IgD-negative memory B cell (primary cell): ENCODE measurements around the gene ZNF536. TPM values are rescaled to one million over a fixed set of nuclear protein-coding genes. Genes with fewer than 3 reads are reported as not detected.

Experiments
- H3K27ac Mint-ChIP-seq, 3 donors: one replicate each; pipeline ENCODE4 v1.8.0; 2020 to 2022; ENCODE audit warnings: mild to moderate bottlenecking in 3 of 3, mixed read lengths in 3 of 3, moderate library complexity in 1 of 3
- H3K27me3 Mint-ChIP-seq: one replicate; pipeline ENCODE4 v1.8.0; 2021; ENCODE audit warnings: mixed read lengths
- H3K36me3 Mint-ChIP-seq: one replicate; pipeline ENCODE4 v1.8.0; 2020; ENCODE audit warnings: mild to moderate bottlenecking, mixed read lengths
- H3K4me1 Mint-ChIP-seq, 3 donors: one replicate each; pipeline ENCODE4 v1.8.0; 2020 to 2022; ENCODE audit warnings: mixed read lengths in 3 of 3, mild to moderate bottlenecking in 1 of 3
- H3K4me3 Mint-ChIP-seq, 4 donors: one replicate each; pipeline ENCODE4 v1.8.0; 2020 to 2022; ENCODE audit warnings: mild to moderate bottlenecking in 4 of 4, mixed read lengths in 4 of 4, moderate library complexity in 3 of 4
- H3K9me3 Mint-ChIP-seq, 3 donors: one replicate each; pipeline ENCODE4 v1.8.0; 2020 to 2021; ENCODE audit warnings: mixed read lengths in 3 of 3, mild to moderate bottlenecking in 1 of 3
- polyA plus RNA-seq: library from polyadenylated mRNA; unstranded; fragments of 300-500 nt; fragmentation: Illumina TruSeq; gene quantifications from one replicate; pipeline ENCODE4 v1.2.3, GENCODE V29; 2021

Gene ZNF536
- polyA plus RNA-seq, 1 donor from 2014 or later = not detected

DNA sequence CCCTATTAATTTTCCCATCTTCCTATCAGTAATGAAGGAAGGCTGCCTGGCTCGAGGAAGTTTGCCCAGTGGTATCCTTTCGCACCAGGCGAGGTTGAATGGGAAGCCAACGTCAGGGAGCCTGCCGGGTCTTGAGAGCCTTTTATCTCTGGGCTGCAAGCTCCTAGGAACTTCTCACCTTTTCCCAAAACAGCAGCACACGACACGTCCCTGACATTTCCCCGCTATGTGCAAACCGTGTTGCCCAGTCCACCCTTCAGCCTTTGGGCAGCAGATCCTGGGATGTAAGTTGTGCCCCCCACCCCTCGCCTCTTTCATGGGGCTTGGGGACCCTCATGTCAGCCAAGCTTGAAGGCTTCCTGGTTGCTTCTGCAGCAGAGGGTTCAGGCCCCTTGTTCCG, 179.1 kb downstream of the ZNF536 start:
- Mint-ChIP-seq H3K4me3 (no peak overlapping the region), H3K36me3 (no peaks in the 10 kb centered on the region), H3K27me3 (peaks cover 2% of the 10 kb centered on the region), H3K4me1 (no peaks in the 10 kb centered on the region), H3K9me3 (peaks cover 0 to 6% (median 0%) of the 10 kb centered on the region in 3 donors), H3K27ac (no peak overlapping the region)

DNA sequence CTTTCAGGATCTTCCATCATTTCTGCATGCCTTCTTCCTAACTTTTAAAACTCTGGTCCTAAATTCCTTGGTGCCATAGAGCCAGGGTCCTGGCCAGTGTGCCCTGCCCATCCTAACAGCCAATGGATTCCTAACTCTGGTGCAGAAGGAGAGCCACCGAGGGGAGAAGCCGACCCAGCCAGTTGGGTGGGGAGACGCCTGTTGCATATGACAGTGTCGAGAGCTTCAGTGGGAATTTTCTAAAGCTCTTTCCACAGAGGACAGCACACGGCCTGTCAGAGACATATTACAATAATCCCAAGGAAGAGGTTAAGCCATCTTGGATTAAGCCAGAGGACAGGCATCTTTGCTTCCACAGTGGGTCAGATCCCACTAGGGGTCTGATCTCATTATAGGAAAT, 180.4 kb downstream of the ZNF536 start:
- Mint-ChIP-seq H3K27me3 (peaks cover 2% of the 10 kb centered on the region), H3K27ac (no peak overlapping the region), H3K4me1 (no peaks in the 10 kb centered on the region), H3K36me3 (no peaks in the 10 kb centered on the region), H3K9me3 (peaks cover 0 to 4% (median 0%) of the 10 kb centered on the region in 3 donors), H3K4me3 (no peak overlapping the region)

DNA sequence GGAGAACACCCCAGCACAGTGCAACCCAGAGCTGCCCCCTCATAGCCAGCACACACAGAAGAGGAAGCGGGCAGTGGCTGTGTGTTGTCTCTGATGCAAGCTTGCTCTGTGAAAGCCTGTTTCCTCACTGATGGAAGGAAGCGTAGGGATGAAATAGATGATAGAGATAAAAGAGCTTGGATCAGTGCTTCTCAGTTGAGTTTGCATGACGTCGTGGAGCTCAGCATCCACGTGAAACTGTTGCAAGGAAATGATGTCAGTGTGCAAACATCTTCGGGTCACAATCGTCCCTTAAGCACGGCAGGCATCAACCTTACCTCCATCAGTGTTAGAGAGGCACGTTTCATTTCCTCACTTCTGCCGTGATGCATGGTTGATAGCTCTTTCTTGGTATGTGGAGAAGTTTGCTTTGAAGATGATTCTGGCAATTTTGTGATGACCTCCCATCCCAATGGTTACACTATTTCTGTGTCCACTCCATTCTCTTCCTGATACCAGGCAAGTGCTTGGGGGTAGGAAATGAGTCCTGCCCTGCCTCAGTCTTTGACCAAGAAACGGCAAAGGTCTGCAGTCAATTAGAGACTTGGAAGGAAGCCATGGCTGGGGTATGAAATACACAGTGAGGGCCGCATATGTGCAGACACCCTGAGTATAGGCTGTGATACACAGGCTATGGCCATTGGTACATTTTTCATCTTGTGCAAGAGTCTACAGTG, 183.0 kb downstream of the ZNF536 start:
- no peaks in the 10 kb centered on the region for H3K4me1 Mint-ChIP-seq
- no peak overlapping the region for H3K4me3 Mint-ChIP-seq
- no peaks in the 10 kb centered on the region for H3K36me3 Mint-ChIP-seq
- peaks cover 0 to 6% (median 2%) of the 10 kb centered on the region in 3 donors for H3K9me3 Mint-ChIP-seq
- no peak overlapping the region for H3K27ac Mint-ChIP-seq
- H3K27me3 Mint-ChIP-seq = peaks cover 2% of the 10 kb centered on the region

DNA sequence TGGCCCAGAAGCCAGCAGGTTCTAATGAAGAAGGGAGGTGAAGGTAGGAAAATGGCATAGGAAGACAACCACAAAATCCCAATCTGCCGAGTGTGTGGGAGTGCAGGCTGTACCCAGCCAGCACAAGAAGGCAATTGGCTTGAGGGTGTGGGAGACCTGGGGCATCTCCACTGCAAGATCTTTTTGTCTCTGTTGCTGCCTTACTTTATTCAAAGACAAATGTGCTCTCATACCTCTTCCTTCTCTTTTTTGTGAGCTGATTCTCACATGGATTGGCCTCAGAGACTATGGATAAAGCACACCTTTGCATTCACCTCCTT, 183.6 kb downstream of the ZNF536 start:
- Mint-ChIP-seq H3K9me3 (peaks cover 0 to 6% (median 2%) of the 10 kb centered on the region in 3 donors), H3K36me3 (no peaks in the 10 kb centered on the region), H3K27me3 (peaks cover 2% of the 10 kb centered on the region), H3K4me1 (no peaks in the 10 kb centered on the region), H3K4me3 (no peak overlapping the region), H3K27ac (no peak overlapping the region)

- H3K27me3 Mint-ChIP-seq = peaks cover 2% of the 10 kb centered on the region
- peaks cover 0 to 6% (median 2%) of the 10 kb centered on the region in 3 donors for H3K9me3 Mint-ChIP-seq
- no peak overlapping the region for H3K4me3 Mint-ChIP-seq
- H3K36me3 Mint-ChIP-seq = peaks cover under 1% of the 10 kb centered on the region
- H3K4me1 Mint-ChIP-seq = no peaks in the 10 kb centered on the region
- H3K27ac Mint-ChIP-seq = no peak overlapping the region
Measured at GRCh38 chr19:30556230-30556711, 184.1 kb downstream of the ZNF536 start.

- Mint-ChIP-seq H3K27ac (no peak overlapping the region), H3K4me3 (no peak overlapping the region), H3K4me1 (no peaks in the 10 kb centered on the region), H3K27me3 (peaks cover 2% of the 10 kb centered on the region), H3K36me3 (peaks cover 1% of the 10 kb centered on the region), H3K9me3 (peaks cover 0 to 6% (median 2%) of the 10 kb centered on the region in 3 donors)
Measured at GRCh38 chr19:30557212-30557611, 185.0 kb downstream of the ZNF536 start.

DNA sequence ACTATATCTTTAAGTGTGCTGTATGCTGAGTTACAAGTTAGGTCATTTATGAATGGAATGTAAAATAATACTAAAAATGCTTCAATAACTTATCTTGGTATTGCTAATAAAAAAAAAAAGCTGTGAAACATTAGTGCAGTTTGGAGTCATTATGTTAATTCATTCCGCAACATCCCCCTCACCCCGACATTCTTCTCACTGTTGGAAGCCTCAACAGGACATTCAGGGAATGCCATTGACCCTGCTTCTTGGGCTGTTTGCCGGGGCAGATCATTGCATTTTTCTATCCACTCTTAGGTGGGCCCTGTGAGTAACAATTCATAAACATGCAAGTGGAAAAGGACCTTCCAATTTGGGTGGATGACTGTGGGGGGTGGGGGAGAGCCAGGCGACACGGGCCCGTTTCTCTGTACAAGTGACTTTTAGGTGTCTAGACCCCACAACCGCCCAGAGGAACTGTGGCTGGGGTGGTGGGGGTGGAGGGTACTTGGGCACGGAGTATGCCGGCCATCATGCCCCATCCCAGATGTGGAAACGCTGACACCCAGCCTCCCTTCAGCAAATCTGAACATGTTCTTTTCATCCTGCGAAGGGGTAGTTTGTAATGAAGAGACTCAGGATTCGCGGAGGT, 185.9 kb downstream of the ZNF536 start:
- no peak overlapping the region for H3K4me3 Mint-ChIP-seq
- no peak overlapping the region for H3K27ac Mint-ChIP-seq
- peaks cover 2% of the 10 kb centered on the region for H3K27me3 Mint-ChIP-seq
- peaks cover 1% of the 10 kb centered on the region for H3K36me3 Mint-ChIP-seq
- no peaks in the 10 kb centered on the region for H3K4me1 Mint-ChIP-seq
- peaks cover 0 to 6% (median 2%) of the 10 kb centered on the region in 3 donors for H3K9me3 Mint-ChIP-seq

DNA sequence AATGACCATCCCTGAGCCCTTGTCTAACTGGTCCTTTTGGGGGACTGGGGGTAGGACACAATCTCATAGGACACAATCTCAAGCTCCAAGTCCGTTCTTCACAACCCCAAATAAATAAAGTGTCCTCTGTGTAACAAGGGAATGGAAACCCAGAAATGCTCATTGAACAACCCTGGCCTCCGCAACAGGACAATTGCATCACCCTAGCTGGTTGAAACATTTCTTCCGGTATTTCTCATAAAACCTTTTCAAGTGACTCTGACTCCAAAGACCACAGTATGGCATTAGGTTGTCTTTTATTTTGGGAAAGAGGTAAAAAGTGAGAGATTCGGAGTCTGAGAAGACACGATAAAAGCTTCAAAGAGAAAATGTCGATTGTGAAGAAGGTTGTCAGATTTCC, 186.6 kb downstream of the ZNF536 start:
- Mint-ChIP-seq H3K27me3 (peaks cover 2% of the 10 kb centered on the region), H3K9me3 (peaks cover 0 to 6% (median 0%) of the 10 kb centered on the region in 3 donors), H3K4me3 (no peak overlapping the region), H3K4me1 (peaks cover 0 to 2% (median 0%) of the 10 kb centered on the region in 3 donors), H3K36me3 (peaks cover 1% of the 10 kb centered on the region), H3K27ac (no peak overlapping the region)

GRCh38 chr19:30559446-30559845, 187.3 kb downstream of the ZNF536 start:
- H3K4me1 Mint-ChIP-seq = peaks cover 0 to 3% (median 0%) of the 10 kb centered on the region in 3 donors
- H3K9me3 Mint-ChIP-seq = peaks cover 0 to 6% (median 0%) of the 10 kb centered on the region in 3 donors
- H3K4me3 Mint-ChIP-seq = no peak overlapping the region
- H3K27ac Mint-ChIP-seq = no peak overlapping the region
- H3K36me3 Mint-ChIP-seq = peaks cover 1% of the 10 kb centered on the region
- peaks cover 2% of the 10 kb centered on the region for H3K27me3 Mint-ChIP-seq

DNA sequence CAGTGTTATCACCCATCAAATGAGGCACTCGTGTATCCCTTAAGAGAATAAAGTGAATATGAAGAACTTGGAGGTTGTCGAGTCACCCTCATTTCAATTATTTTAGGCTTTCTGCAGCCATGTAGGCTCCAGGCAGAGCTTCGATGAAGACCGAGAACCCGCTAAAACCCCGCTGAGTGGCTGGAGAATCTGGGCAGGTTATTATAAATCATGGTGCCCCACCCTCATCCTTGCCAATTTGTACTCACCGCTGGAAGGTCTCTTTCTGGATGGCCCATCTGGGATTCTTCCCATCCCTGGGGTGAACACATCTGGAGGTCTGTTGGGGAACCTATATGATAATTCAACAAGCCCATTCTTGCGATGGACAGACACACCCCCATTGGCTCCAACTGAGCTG, 190.8 kb downstream of the ZNF536 start:
- H3K36me3 Mint-ChIP-seq = peaks cover 1% of the 10 kb centered on the region
- no peak overlapping the region for H3K4me3 Mint-ChIP-seq
- H3K27ac Mint-ChIP-seq = no peak overlapping the region
- peaks cover 0 to 8% (median 2%) of the 10 kb centered on the region in 3 donors for H3K9me3 Mint-ChIP-seq
- H3K4me1 Mint-ChIP-seq = peaks cover 0 to 3% (median 0%) of the 10 kb centered on the region in 3 donors
- peaks cover 2% of the 10 kb centered on the region for H3K27me3 Mint-ChIP-seq

- H3K27me3 Mint-ChIP-seq = peaks cover 2% of the 10 kb centered on the region
- H3K36me3 Mint-ChIP-seq = peaks cover 1% of the 10 kb centered on the region
- H3K4me3 Mint-ChIP-seq = no peak overlapping the region
- H3K9me3 Mint-ChIP-seq = peaks cover 0 to 5% (median 2%) of the 10 kb centered on the region in 3 donors
- no peak overlapping the region for H3K27ac Mint-ChIP-seq
- H3K4me1 Mint-ChIP-seq = peaks cover 0 to 3% (median 0%) of the 10 kb centered on the region in 3 donors
Measured at GRCh38 chr19:30563691-30564090, 191.5 kb downstream of the ZNF536 start.

DNA sequence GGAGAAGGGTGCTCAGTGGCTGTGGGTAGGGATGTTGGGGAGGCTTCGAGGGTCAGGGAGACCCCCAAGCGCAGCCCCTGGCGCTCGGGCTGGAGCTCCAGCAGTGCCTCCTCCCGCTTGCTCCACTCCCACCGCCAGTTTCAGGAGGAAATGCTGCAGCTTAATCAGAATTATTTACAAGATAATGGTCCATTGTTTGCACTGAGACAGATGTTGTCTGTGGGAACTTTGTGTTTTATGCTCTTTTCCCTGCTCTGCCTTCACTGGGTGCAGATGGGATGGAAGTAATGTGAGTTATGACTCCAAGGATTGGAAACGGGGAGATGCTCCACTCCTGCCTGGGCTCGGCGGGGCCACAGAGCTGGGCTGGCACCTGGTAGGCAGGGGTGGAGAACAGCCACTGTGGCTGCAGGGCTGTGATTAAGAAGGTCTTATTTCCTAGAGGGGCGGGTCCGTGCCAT, 192.4 kb downstream of the ZNF536 start:
- peaks cover 2% of the 10 kb centered on the region for H3K27me3 Mint-ChIP-seq
- peaks cover 0 to 3% (median 2%) of the 10 kb centered on the region in 3 donors for H3K9me3 Mint-ChIP-seq
- H3K27ac Mint-ChIP-seq = no peak overlapping the region
- H3K4me1 Mint-ChIP-seq = peaks cover 0 to 3% (median 0%) of the 10 kb centered on the region in 3 donors
- peaks cover 1% of the 10 kb centered on the region for H3K36me3 Mint-ChIP-seq
- no peak overlapping the region for H3K4me3 Mint-ChIP-seq

DNA sequence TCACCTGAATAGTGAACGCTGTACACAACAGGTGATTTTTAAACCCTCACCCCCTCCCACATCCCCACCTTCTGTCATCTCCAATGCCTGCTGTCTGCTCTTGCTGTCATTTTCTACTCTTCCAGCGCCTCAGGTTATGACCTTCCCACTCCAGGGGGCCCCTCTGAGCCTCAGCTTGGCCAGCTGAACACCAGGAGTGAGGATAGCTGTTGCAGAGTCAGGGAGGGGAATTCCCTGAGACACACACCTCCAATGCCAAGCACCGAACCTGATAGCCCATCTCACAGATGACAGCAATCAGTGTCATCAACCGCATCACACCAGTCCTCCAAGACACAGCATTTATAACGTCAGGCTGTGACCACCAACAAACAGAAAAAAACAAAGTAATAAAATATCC, 193.5 kb downstream of the ZNF536 start:
- H3K4me3 Mint-ChIP-seq = no peak overlapping the region
- H3K4me1 Mint-ChIP-seq = peaks cover 0 to 3% (median 0%) of the 10 kb centered on the region in 3 donors
- no peak overlapping the region for H3K27ac Mint-ChIP-seq
- H3K36me3 Mint-ChIP-seq = peaks cover 1% of the 10 kb centered on the region
- H3K27me3 Mint-ChIP-seq = no peaks in the 10 kb centered on the region
- peaks cover 0 to 3% (median 2%) of the 10 kb centered on the region in 3 donors for H3K9me3 Mint-ChIP-seq

GRCh38 chr19:30566681-30567420, 194.7 kb downstream of the ZNF536 start:
- Mint-ChIP-seq H3K36me3 (no peaks in the 10 kb centered on the region), H3K9me3 (peaks cover 0 to 5% (median 3%) of the 10 kb centered on the region in 3 donors), H3K4me1 (peaks cover 0 to 3% (median 0%) of the 10 kb centered on the region in 3 donors), H3K4me3 (no peak overlapping the region), H3K27ac (no peak overlapping the region), H3K27me3 (no peaks in the 10 kb centered on the region)
